Osteocyte (in vitro differentiated cells): ENCODE measurements around the gene FADS1. TPM values are rescaled to one million over a fixed set of nuclear protein-coding genes. Genes with fewer than 3 reads are reported as not detected.

ENCODE experiments used
- DNase-seq: peaks from one replicate; pipeline ENCODE4 v3.0.0; 2021; ENCODE audit warnings: mixed read lengths; ENCODE audit not compliant: unreplicated experiment; ENCODE audit errors: extremely low spot score
- H3K27ac Mint-ChIP-seq: one replicate; pipeline ENCODE4 v1.8.0; 2021; ENCODE audit warnings: mild to moderate bottlenecking, mixed read lengths; ENCODE audit not compliant: unreplicated experiment
- H3K27me3 Mint-ChIP-seq: one replicate; pipeline ENCODE4 v1.8.0; 2021; ENCODE audit warnings: mixed read lengths; ENCODE audit not compliant: unreplicated experiment
- H3K36me3 Mint-ChIP-seq: one replicate; pipeline ENCODE4 v1.8.0; 2021; ENCODE audit warnings: mixed read lengths; ENCODE audit not compliant: unreplicated experiment
- H3K4me1 Mint-ChIP-seq: one replicate; pipeline ENCODE4 v1.8.0; 2021; ENCODE audit warnings: mixed read lengths; ENCODE audit not compliant: unreplicated experiment
- H3K4me3 Mint-ChIP-seq: one replicate; pipeline ENCODE4 v1.8.0; 2021; ENCODE audit warnings: mild to moderate bottlenecking, moderate library complexity, mixed read lengths; ENCODE audit not compliant: unreplicated experiment
- H3K9me3 Mint-ChIP-seq: one replicate; pipeline ENCODE4 v1.8.0; 2021; ENCODE audit warnings: mixed read lengths; ENCODE audit not compliant: unreplicated experiment
- total RNA-seq: library from RNA; stranded (reverse); gene quantifications from 2 replicates; pipeline ENCODE4 v1.2.1, GENCODE V29; 2021
- TF ChIP-seq, protein P1 (sequence below): fragments of 200-600 bp; sonication (generic); IDR thresholded peaks from 2 replicates; pipeline ENCODE4 v1.5.0; 2021; ENCODE audit warnings: antibody characterized with exemption, mild to moderate bottlenecking, moderate library complexity

FADS1 gene
- total RNA-seq, 1 donor from 2014 or later, result 76.0 TPM

DNA sequence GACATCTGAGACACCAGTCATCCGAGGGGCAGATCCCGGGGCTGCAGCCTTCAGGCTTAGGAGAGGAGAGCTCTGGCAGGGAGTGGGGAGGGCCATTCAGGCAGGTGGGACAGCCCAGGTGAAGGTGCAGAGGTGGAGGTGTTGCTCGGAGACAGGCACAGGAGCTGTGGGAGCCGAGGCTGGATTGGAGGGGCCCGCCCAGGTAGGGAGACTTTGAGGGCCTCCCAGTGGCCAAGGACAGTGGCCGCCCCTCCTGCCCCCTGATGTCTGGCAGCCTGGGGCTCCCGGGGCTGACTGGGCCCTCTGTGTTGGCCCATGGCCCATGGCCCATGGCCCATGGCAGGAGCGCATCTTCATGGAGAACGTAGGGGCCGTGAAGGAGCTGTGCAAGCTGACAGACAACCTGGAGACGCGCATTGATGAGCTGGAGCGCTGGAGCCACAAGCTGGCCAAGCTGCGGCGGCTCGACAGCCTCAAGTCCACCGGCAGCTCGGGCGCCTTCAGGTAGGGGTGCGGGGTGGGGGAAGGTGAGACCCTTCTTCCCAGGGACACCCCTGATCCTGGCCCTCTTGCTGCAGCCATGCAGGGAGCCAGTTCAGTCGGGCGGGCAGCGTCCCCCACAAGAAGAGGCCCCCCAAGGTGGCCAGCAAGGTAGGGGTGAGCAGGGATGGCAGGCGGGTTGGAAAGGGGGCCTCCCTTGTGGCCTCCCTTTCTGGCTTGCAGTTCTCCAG lies 37.7 kb downstream of the FADS1 start:
- Mint-ChIP-seq H3K27ac (no peak overlapping the region), H3K27me3 (no peaks in the 10 kb centered on the region), H3K9me3 (no peaks in the 10 kb centered on the region), H3K36me3 (no peaks in the 10 kb centered on the region), H3K4me1 (peaks cover 6% of the 10 kb centered on the region), H3K4me3 (no peak overlapping the region)
- TF ChIP-seq, protein P1, sequence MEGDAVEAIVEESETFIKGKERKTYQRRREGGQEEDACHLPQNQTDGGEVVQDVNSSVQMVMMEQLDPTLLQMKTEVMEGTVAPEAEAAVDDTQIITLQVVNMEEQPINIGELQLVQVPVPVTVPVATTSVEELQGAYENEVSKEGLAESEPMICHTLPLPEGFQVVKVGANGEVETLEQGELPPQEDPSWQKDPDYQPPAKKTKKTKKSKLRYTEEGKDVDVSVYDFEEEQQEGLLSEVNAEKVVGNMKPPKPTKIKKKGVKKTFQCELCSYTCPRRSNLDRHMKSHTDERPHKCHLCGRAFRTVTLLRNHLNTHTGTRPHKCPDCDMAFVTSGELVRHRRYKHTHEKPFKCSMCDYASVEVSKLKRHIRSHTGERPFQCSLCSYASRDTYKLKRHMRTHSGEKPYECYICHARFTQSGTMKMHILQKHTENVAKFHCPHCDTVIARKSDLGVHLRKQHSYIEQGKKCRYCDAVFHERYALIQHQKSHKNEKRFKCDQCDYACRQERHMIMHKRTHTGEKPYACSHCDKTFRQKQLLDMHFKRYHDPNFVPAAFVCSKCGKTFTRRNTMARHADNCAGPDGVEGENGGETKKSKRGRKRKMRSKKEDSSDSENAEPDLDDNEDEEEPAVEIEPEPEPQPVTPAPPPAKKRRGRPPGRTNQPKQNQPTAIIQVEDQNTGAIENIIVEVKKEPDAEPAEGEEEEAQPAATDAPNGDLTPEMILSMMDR, result no peak
- DNase-seq, result no peak

DNA sequence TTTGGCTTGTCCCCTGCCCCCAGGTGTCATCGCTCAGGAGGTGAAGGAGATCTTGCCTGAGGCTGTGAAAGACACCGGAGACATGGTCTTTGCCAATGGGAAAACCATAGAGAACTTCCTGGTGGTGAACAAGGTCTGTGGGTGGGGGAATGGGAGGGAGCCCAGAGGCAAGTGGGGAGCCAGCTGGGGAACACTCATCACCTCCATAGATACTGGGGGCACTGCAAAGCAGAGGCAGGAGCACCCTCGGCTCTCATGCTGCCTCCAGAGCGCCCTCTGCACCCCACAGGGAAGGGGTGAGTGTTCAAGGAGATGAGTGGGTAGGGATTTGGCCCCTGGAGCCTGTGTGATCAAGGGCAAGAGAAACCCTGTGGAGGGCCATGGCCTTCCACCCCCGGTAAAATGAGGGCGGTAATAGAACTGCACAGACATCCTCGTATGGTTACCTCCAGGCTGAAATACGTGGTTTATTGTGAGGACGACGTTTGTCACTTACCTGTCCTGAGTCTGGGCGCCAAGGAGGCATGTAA lies 38.4 kb downstream of the FADS1 start:
- no peak for DNase-seq
- peaks cover 1% of the 10 kb centered on the region for H3K4me1 Mint-ChIP-seq
- H3K36me3 Mint-ChIP-seq, result no peaks in the 10 kb centered on the region
- no peak overlapping the region for H3K4me3 Mint-ChIP-seq
- H3K9me3 Mint-ChIP-seq, result no peaks in the 10 kb centered on the region
- no peaks in the 10 kb centered on the region for H3K27me3 Mint-ChIP-seq
- TF ChIP-seq, protein P1, result no peak
- no peak overlapping the region for H3K27ac Mint-ChIP-seq

DNA sequence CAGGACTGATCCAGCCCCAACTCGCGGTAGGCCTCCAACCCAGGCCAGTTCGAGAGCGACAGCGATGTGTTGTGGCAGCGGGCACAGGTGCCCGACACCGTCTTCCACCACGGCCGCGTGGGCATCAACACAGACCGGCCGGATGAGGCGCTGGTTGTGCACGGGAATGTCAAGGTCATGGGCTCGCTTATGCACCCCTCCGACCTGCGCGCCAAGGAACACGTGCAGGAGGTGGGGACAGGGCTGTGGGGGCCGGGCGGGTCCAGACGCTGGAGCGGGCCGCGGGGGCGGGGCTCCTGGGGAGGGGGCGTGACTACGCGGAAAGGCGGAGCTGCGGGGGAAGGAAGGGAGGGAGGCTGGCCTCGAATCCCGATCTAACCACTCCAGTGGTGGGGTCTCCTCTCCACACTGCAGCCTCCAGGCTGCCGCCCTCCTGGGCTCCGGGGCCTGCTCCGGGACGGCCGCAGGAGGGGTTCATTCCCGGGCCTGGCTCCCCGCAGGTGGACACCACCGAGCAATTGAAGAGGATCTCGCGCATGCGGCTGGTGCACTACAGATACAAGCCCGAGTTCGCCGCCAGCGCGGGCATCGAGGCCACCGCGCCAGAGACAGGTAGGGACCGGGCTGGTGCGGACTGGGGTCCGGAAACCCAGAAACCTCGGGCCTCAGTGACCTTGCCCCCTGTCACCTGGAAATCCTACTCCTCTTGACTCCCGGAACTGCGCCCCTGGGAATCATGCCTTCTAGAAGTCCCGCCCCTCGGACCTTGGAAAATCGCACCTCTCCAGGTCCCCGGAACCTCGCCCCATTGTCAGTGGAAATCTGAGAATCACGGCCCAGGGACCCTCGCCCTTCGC lies 39.3 kb downstream of the FADS1 start:
- H3K4me3 Mint-ChIP-seq, result no peak overlapping the region
- H3K36me3 Mint-ChIP-seq, result no peaks in the 10 kb centered on the region
- H3K27ac Mint-ChIP-seq, result no peak overlapping the region
- TF ChIP-seq, protein P1, result no peak
- no peaks in the 10 kb centered on the region for H3K9me3 Mint-ChIP-seq
- H3K4me1 Mint-ChIP-seq, result peaks cover 1% of the 10 kb centered on the region
- DNase-seq, result no peak
- H3K27me3 Mint-ChIP-seq, result no peaks in the 10 kb centered on the region

DNA sequence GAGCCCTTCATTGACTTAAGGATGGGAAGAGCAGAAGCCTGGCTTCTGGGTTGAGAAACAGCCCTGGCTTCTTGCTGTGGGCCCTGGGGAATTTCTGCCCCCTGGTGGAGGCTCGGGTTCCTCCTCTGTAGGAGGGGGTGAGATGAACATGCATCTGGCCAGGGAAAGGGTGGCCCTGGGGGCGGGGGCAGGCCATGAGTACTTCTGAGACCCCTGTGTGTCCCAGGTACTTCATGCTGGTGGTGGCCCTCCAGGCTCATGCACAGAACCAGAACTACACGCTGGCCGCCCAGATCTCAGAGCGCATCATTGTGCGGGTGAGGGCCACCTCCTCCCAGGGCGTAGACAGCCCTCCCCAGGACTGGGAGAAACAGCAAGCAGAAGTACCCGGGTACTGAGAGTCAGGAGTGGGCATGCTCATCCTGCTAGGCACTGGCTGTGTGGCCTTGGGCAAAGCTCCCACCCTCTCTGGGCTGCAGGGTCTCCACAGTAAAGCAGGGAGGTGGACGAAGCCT lies 40.2 kb downstream of the FADS1 start:
- H3K9me3 Mint-ChIP-seq, result no peaks in the 10 kb centered on the region
- no peak overlapping the region for H3K4me3 Mint-ChIP-seq
- no peaks in the 10 kb centered on the region for H3K27me3 Mint-ChIP-seq
- peaks cover 2% of the 10 kb centered on the region for H3K4me1 Mint-ChIP-seq
- H3K27ac Mint-ChIP-seq, result no peak overlapping the region
- H3K36me3 Mint-ChIP-seq, result no peaks in the 10 kb centered on the region
- no peak for DNase-seq
- TF ChIP-seq, protein P1, result peak; percentile 61
